Measurements from ENCODE around the gene HBP1. TPM values are rescaled to one million over a fixed set of nuclear protein-coding genes. Genes with fewer than 3 reads are reported as not detected.

The HBP1 gene
- total and polyA plus RNA-seq, 2 of the 8 experiments (the other 6 are each of a cell fraction or from before 2014, with no cell fraction given): 28.9 to 29.2 TPM

DNA sequence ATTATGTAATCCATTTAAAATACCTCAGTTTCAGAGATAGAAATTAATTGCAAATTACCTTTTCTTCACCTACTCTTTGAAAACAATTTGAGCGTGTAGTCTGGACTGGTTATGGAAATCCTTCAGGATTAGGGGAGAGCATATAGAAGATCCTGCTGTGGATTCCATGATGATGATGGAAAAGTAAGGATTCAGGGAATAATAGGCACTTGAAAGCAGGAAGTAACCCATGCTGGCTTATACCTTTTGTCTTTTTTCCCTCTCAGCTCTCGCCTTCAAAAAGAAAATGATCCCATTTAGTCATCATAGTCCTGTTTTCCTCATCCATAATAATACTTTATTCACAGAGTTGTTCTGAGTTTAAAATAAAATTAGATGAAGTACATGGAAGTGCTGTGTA is 4.4 kb downstream of the HBP1 start:
- H4K5ac ChIP-seq (ENCODE audit: insufficient read length, low read depth, low read length): no peak overlapping the region
- no peak overlapping the region for H2AFZ ChIP-seq (ENCODE audit: low read length)
- no peak overlapping the region for H3K4ac ChIP-seq (replicated peaks; ENCODE audit: insufficient read length, low read depth, low read length)
- no peak overlapping the region for H2BK20ac ChIP-seq (ENCODE audit: low read length)
- peak overlapping the region in 1 of 2 experiments; percentile 31; a peak in 1 of 4 replicates for H3K4me2 ChIP-seq (ENCODE audit: insufficient read depth in 1 of 2, low read depth in 2 of 2, low read length in 2 of 2)
- H3K14ac ChIP-seq (ENCODE audit: insufficient read length): no peak overlapping the region
- peaks cover 0 to 8% (median 5%) of the 10 kb centered on the region in 4 experiments; a peak in 4 of 7 replicates for H3K4me1 ChIP-seq (replicated peaks in 1 of 4; ENCODE audit: control insufficient read depth in 3 of 4, insufficient read depth in 4 of 4, low read length in 3 of 4)
- H3K79me1 ChIP-seq (ENCODE audit: low read depth, low read length): no peaks in the 10 kb centered on the region
- no peak overlapping the region for H3K27ac ChIP-seq (ENCODE audit: low read depth, low read length)
- H4K91ac ChIP-seq (replicated peaks; ENCODE audit: insufficient read length, low read length): no peak overlapping the region
- H4K20me1 ChIP-seq (replicated peaks in 1 of 2; ENCODE audit: control insufficient read depth in 1 of 2, insufficient read depth in 2 of 2, low read length in 2 of 2): no peaks in the 10 kb centered on the region
- H2AK5ac ChIP-seq (ENCODE audit: low read depth, low read length): no peak overlapping the region
- no peak overlapping the region for H2BK15ac ChIP-seq (ENCODE audit: low read length)
- H3K18ac ChIP-seq (ENCODE audit: extremely low read depth, low read length): no peak overlapping the region
- ChIA-PET CTCF (ENCODE audit: partially characterized antibody) (interaction anchor here (1.4 kb wide), 1 partner anchor 26 kb away, joined by 4 read pairs; no protein-coding TSS in a partner anchor), POLR2A (ENCODE audit: partially characterized antibody) (interaction anchor here (0.7 kb wide), 1 partner anchor 9 kb away, joined by 3 read pairs; no protein-coding TSS in a partner anchor)
- no peaks in the 10 kb centered on the region; a peak in 1 of 8 replicates for H3K36me3 ChIP-seq (ENCODE audit: control insufficient read depth in 2 of 4, insufficient read depth in 4 of 4, low read length in 3 of 4)
- no peak overlapping the region for H4K8ac ChIP-seq (ENCODE audit: extremely low read depth, insufficient read depth, low read length)
- H3K4me3 ChIP-seq (ENCODE audit: extremely low read depth in 1 of 4, insufficient read depth in 2 of 4, low read depth in 3 of 4, low read length in 4 of 4): peak overlapping the region in 1 of 4 experiments; percentile 2; a peak in 1 of 8 replicates
- H2BK120ac ChIP-seq (replicated peaks; ENCODE audit: low read depth, low read length): no peak overlapping the region
- FAIRE-seq: no peak
- H3K56ac ChIP-seq (replicated peaks; ENCODE audit: insufficient read length, low read depth, low read length): no peak overlapping the region
- H3K9ac ChIP-seq (replicated peaks in 1 of 4; ENCODE audit: extremely low read depth in 1 of 4, low read depth in 3 of 4, low read length in 3 of 4): no peak overlapping the region
- 13% methylated on average over 2 of the region's 2 CpGs; no CpG with 5 or more reads in 1 of the 2 experiments for WGBS, 2 experiments (ENCODE audit: extremely low coverage in 1 of 2, insufficient coverage in 1 of 2, insufficient read length in 1 of 2, insufficient replicate concordance in 2 of 2, low coverage in 1 of 2, low lambda C conversion rate in 2 of 2, missing lambda C conversion rate in 1 of 2)
- H3K23ac ChIP-seq (ENCODE audit: insufficient read length): no peak overlapping the region
- no peak overlapping the region for H2BK12ac ChIP-seq (ENCODE audit: low read depth, low read length)
- no peak overlapping the region for H2BK5ac ChIP-seq (ENCODE audit: low read depth, low read length)
- peaks cover 6 to 80% of the 10 kb centered on the region in 2 experiments for H3K79me2 ChIP-seq (ENCODE audit: control insufficient read depth in 1 of 2, insufficient read depth in 2 of 2, low read length in 2 of 2)
- H3K23me2 ChIP-seq (ENCODE audit: low read depth, low read length): peaks cover 2% of the 10 kb centered on the region; the same call in 1 of the 2 replicates
- no peaks in the 10 kb centered on the region for H3K27me3 ChIP-seq (replicated peaks in 1 of 4; ENCODE audit: control insufficient read depth in 3 of 4, extremely low read depth in 1 of 4, insufficient read depth in 3 of 4, low read length in 3 of 4)
- no peak for DNase-seq (ENCODE audit: low read depth in 1 of 2, low spot score in 2 of 2)
- no peaks in the 10 kb centered on the region for H3K9me3 ChIP-seq (ENCODE audit: insufficient read depth in 2 of 2, low read depth in 1 of 2, low read length in 1 of 2)
- no peak for TF ChIP-seq ZNF274 (IDR thresholded peaks at IDR 0.05; ENCODE audit: borderline replicate concordance, extremely low read depth, low read length)

All from H1 (cell line).